HG02610 (cell line): Measurements from ENCODE around the gene ARHGAP18.
A peak's percentile ranks its signal among the peaks of the same experiment; 100 is the strongest.

Experiments used
- ATAC-seq: cut with Tn5 transposase; IDR thresholded peaks from one replicate; pipeline ENCODE4 v1.9.1; 2021; ENCODE audit warnings: mild to moderate bottlenecking, moderate library complexity; ENCODE audit not compliant: unreplicated experiment

The ARHGAP18 gene

GRCh38 chr6:129694036-129694435 is 15.9 kb downstream of the ARHGAP18 start:
- no peak for ATAC-seq

- no peak for ATAC-seq
Observed at GRCh38 chr6:129692467-129692866, 17.5 kb downstream of the ARHGAP18 start.

GRCh38 chr6:129691709-129692108 is 18.3 kb downstream of the ARHGAP18 start:
- no peak for ATAC-seq

- no peak for ATAC-seq
Observed at GRCh38 chr6:129691043-129691640, 18.8 kb downstream of the ARHGAP18 start.

GRCh38 chr6:129686941-129687627 is 22.9 kb downstream of the ARHGAP18 start:
- peak; percentile 66 for ATAC-seq

- no peak for ATAC-seq
Observed at GRCh38 chr6:129685662-129686031, 24.3 kb downstream of the ARHGAP18 start.

GRCh38 chr6:129684903-129685661 is 24.9 kb downstream of the ARHGAP18 start:
- no peak for ATAC-seq

- no peak for ATAC-seq
Observed at GRCh38 chr6:129684323-129684884, 25.6 kb downstream of the ARHGAP18 start.

GRCh38 chr6:129683601-129684322 is 26.2 kb downstream of the ARHGAP18 start:
- ATAC-seq: peak; percentile 95

- ATAC-seq: no peak
Observed at GRCh38 chr6:129681913-129682205, 28.1 kb downstream of the ARHGAP18 start.

GRCh38 chr6:129680633-129681032 is 29.3 kb downstream of the ARHGAP18 start:
- ATAC-seq: no peak

GRCh38 chr6:129679758-129680157 is 30.2 kb downstream of the ARHGAP18 start:
- ATAC-seq: no peak

- no peak for ATAC-seq
Observed at GRCh38 chr6:129679275-129679674, 30.7 kb downstream of the ARHGAP18 start.

GRCh38 chr6:129678463-129678862 is 31.5 kb downstream of the ARHGAP18 start:
- no peak for ATAC-seq

GRCh38 chr6:129677620-129678325 is 32.2 kb downstream of the ARHGAP18 start:
- ATAC-seq: no peak

GRCh38 chr6:129675669-129676472 is 34.1 kb downstream of the ARHGAP18 start:
- no peak for ATAC-seq

GRCh38 chr6:129673748-129674147 is 36.2 kb downstream of the ARHGAP18 start:
- ATAC-seq: no peak

- ATAC-seq: peak; percentile 77
Observed at GRCh38 chr6:129672881-129673631, 36.9 kb downstream of the ARHGAP18 start.

GRCh38 chr6:129672341-129672682 is 37.7 kb downstream of the ARHGAP18 start:
- ATAC-seq: peak; percentile 22
